Nephron progenitor cell (in vitro differentiated cells): ENCODE results near the gene FGD5.

Source experiments
- DNase-seq: peaks from one replicate; pipeline ENCODE4 v3.0.0; 2021
- H3K27ac Mint-ChIP-seq: 2 replicates; pipeline ENCODE4 v1.8.0; 2021; ENCODE audit warnings: mild to moderate bottlenecking, moderate library complexity, mixed read lengths
- H3K27me3 Mint-ChIP-seq: 2 replicates; pipeline ENCODE4 v1.8.0; 2021; ENCODE audit warnings: mild to moderate bottlenecking, low read depth, mixed read lengths; ENCODE audit not compliant: poor library complexity
- H3K36me3 Mint-ChIP-seq: 2 replicates; pipeline ENCODE4 v1.8.0; 2021; ENCODE audit warnings: low read depth, mixed read lengths
- H3K4me1 Mint-ChIP-seq: 2 replicates; pipeline ENCODE4 v1.8.0; 2021; ENCODE audit warnings: mixed read lengths
- H3K4me3 Mint-ChIP-seq: 2 replicates; pipeline ENCODE4 v1.8.0; 2021; ENCODE audit warnings: mild to moderate bottlenecking, moderate library complexity, mixed read lengths
- H3K9me3 Mint-ChIP-seq: 2 replicates; pipeline ENCODE4 v1.8.0; 2021; ENCODE audit warnings: mild to moderate bottlenecking, moderate library complexity, mixed read lengths
- CTCF ChIP-seq: fragments of 200-600 bp; sonication (generic); IDR thresholded peaks from 2 replicates; pipeline ENCODE4 v1.5.0; 2021; ENCODE audit warnings: antibody characterized with exemption

Gene FGD5

DNA sequence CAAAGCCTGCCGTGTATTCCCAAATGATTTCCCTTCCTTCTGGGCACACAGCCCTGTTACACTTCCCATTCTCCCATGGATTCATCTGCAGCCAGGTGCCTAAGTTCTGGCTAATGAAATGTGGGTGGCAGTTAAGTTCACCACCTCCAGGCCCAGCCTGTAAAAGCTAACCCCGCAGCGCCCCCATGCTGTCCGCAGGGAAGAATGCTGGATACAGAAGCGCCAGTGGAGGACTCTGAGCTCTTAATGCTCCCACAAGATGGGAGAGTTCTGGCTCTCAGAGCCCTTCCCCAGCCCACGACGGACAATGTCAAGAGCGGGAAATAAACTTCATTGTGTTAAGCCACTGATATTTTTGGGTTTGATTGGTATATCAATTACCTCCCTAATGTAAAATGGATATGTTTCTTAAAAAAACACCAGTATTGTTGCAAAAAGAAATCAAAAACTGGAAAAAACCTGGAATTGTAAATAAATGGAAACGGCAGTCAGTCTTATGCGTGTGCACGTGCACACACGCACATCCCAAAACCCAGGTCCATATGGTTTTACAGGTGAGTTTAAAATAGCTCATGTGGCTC, 37.7 kb upstream of the FGD5 start:
- DNase-seq, result peak; percentile 74
- Mint-ChIP-seq H3K27me3 (peaks cover 20% of the 10 kb centered on the region), H3K4me3 (no peak overlapping the region), H3K9me3 (peaks cover 21% of the 10 kb centered on the region), H3K27ac (no peak overlapping the region), H3K4me1 (no peaks in the 10 kb centered on the region), H3K36me3 (no peaks in the 10 kb centered on the region)
- peak; percentile 74 for TF ChIP-seq CTCF

GRCh38 chr3:14783480-14784086, 35.2 kb upstream of the FGD5 start:
- peaks cover 13% of the 10 kb centered on the region for H3K9me3 Mint-ChIP-seq
- no peak for DNase-seq
- no peak overlapping the region for H3K4me3 Mint-ChIP-seq
- peaks cover 30% of the 10 kb centered on the region for H3K27me3 Mint-ChIP-seq
- H3K36me3 Mint-ChIP-seq, result no peaks in the 10 kb centered on the region
- no peak for TF ChIP-seq CTCF
- H3K4me1 Mint-ChIP-seq, result no peaks in the 10 kb centered on the region
- no peak overlapping the region for H3K27ac Mint-ChIP-seq

GRCh38 chr3:14784087-14784681, 34.6 kb upstream of the FGD5 start:
- DNase-seq, result no peak
- peak overlapping the region; percentile 48 for H3K27ac Mint-ChIP-seq
- no peak overlapping the region for H3K4me3 Mint-ChIP-seq
- peaks cover 34% of the 10 kb centered on the region for H3K27me3 Mint-ChIP-seq
- no peaks in the 10 kb centered on the region for H3K36me3 Mint-ChIP-seq
- TF ChIP-seq CTCF, result no peak
- H3K9me3 Mint-ChIP-seq, result peaks cover 7% of the 10 kb centered on the region
- no peaks in the 10 kb centered on the region for H3K4me1 Mint-ChIP-seq

DNA sequence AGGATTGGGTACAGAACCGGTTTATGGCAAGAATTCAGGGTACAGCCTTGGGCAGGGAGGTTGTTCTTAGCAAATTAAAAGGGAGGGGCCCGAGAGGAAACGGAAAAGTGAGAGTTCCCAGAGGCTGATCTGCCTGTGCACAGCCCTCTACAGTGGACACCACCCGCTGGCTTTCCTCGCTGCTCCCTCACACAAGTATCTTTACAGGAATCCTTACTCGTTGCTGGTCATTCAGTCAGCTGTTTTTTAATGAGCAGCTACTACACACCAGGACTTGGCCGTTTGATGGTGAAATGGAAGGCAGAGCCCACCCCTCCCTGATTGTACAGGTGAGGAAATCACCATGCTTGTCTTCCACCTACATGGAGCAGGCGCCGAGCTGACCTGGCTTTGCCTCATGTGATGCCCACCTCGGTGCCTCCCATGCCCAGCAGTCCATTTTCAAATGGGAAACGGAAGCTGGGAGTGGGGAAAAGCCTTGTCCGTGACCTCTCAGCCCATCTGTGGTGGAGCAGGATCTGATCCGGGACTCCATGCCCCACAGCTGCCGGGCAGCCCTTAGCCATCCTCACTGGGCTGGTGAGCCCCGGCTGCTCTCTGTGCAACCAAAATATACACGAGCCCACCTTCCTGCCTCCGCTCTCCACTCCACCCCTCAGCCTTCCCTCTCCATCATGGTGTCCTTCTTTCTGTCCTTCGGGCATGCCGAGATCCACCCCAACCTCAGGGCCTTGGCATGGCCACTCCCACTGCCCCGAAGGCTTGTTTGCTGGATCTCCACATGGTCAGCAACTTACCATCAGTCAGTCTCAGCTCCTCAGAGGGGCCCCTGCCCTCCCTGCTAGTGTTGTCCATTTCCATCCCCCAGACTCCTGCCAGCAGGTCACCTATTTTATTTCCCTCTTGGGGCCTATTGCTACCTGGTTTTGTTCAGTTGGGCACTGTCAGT, 33.3 kb upstream of the FGD5 start:
- peaks cover 45% of the 10 kb centered on the region for H3K27me3 Mint-ChIP-seq
- no peak overlapping the region for H3K27ac Mint-ChIP-seq
- H3K36me3 Mint-ChIP-seq, result no peaks in the 10 kb centered on the region
- TF ChIP-seq CTCF, result no peak
- no peak for DNase-seq
- H3K4me1 Mint-ChIP-seq, result no peaks in the 10 kb centered on the region
- H3K9me3 Mint-ChIP-seq, result no peaks in the 10 kb centered on the region
- no peak overlapping the region for H3K4me3 Mint-ChIP-seq

DNA sequence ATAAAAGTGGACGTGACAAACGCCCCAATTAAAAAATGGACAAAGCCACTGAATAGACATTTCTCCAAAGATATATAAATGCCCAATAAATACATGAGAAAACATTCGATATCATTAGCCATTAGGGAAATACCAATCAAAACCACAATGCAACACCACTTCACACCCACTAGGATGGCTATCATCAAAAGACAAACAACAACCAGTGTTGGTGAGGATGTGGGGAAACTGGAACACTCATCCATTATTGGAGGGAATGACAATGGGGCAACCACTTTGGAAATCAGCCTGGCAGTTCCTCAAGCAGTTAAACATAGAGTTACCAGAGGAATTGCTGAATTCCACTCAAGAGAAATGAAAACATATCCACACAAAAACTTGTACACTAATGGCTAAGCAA, 32.4 kb upstream of the FGD5 start:
- DNase-seq, result no peak
- Mint-ChIP-seq H3K27me3 (peaks cover 46% of the 10 kb centered on the region), H3K27ac (no peak overlapping the region), H3K36me3 (no peaks in the 10 kb centered on the region), H3K9me3 (no peaks in the 10 kb centered on the region), H3K4me1 (peaks cover 3% of the 10 kb centered on the region), H3K4me3 (no peak overlapping the region)
- no peak for TF ChIP-seq CTCF
